Activated gamma-delta T cell (primary cell): ENCODE data around the gene CSNK2B.

Source experiments
- DNase-seq: peaks from one replicate; lab custom pipeline; 2025; lab: John Stamatoyannopoulos, UW

The CSNK2B gene

GRCh38 chr6:31636698-31637596 is 28.9 kb upstream of the CSNK2B start:
- no peak for DNase-seq

DNA sequence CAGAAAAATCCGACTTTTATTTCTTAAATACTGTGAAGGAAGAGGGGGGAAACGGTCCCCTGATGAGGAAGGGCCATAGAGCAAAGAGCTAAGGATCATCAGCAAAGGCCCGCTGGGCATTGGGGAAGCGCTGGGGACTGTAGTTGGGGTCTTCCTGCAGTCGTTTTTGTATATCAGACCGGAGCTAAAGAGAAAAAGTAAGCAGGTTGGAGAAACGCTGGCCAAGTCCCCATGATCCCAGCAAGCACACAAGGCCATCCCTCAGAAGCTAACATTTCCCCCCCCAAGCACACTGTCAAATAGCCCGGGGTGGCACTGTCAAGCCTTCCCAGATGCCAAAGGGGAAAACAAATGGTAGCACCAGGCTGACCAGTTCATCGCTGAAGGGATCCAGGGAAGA is 26.8 kb upstream of the CSNK2B start:
- DNase-seq, result no peak

DNA sequence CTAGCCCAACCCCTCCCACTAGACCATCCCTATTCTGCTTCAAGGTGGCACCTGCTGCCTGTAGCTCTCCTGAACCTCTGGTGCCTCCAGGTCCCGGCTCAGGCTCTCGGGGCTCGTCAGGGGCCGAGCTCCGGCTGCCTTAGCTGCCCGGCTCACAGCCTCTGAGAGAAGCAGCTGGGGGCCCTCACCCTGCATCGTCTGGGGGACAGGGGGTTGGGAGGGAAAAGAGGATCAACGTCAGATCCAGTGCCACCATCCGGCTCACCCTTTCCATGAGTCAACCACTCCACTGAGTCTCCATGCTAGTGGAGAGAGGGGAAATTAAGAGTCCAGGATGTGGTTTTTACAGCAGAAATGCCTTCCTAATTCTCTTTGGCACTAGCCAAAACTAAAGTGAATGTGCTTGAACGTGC is 26.4 kb upstream of the CSNK2B start:
- no peak for DNase-seq

DNA sequence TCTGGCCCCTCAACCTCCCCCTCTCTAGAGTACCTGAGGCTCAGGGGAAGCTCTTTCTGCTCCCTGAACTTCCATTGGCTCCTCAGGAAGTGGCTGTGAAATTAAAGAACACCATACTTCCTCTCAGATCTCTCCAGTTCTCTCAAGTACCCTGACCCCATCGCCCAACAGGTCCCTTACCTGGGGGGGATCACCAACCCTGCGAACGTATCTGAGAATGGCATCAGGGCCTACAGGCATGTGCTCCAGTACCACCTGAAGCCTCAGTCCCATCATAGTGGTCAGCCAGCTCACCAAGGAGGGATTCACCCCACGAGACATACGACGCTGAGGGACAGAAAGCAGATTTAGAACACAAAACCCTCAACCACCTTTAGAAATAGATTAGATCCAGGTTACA is 25.3 kb upstream of the CSNK2B start:
- no peak for DNase-seq

DNA sequence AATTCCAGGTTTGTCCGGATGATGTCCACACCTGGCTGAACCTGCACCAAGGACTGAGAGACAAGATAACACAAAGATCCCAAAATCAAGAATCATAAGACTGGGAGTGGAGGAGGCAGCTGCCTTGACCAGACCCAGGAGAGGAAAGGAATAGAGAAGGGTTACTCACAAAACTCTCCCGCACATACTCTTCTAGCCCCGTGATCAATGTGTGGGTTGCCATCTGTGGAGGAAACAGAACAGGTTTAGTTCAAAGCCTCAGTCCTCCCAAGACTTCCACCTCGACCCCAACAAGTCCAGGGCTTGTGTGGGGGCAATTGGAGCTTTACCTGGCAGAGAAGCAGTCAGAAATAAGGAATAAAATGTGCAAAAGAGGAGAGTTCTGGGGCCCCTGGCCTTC is 24.5 kb upstream of the CSNK2B start:
- no peak for DNase-seq

GRCh38 chr6:31642798-31643570 is 22.9 kb upstream of the CSNK2B start:
- DNase-seq, result no peak

DNA sequence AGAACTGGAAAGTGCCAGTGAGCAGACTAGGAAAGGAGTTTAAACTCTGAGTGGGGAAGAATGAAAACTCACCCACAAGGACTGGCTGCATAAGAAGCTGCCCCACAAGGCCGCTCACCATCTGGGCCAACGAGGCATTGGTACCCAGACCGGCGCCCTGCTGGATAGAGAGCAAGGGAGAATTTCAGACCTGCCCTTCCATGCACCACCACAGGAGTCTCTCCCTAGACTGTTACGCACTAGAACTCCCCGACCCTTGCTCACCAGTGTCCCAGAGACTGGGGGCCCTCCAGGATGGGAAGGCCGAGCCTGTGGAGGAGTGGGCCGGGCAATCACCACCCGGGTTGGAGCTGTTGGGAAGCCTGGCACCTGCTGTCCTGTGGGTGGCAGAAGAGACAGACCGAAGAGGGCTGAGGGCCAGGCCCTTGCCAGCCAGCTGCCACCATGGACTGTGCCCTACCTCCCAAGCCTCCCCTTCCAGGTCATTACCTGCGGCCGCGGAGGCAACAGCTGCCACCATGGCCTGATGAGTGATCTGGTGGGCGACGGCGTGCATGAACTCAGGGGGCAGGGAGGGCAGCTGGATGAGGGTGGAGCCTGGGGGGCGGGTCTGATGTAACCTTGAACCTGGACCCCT is 21.9 kb upstream of the CSNK2B start:
- no peak for DNase-seq

GRCh38 chr6:31645325-31645724 is 20.6 kb upstream of the CSNK2B start:
- no peak for DNase-seq

GRCh38 chr6:31651602-31652191 is 14.2 kb upstream of the CSNK2B start:
- DNase-seq, result no peak

DNA sequence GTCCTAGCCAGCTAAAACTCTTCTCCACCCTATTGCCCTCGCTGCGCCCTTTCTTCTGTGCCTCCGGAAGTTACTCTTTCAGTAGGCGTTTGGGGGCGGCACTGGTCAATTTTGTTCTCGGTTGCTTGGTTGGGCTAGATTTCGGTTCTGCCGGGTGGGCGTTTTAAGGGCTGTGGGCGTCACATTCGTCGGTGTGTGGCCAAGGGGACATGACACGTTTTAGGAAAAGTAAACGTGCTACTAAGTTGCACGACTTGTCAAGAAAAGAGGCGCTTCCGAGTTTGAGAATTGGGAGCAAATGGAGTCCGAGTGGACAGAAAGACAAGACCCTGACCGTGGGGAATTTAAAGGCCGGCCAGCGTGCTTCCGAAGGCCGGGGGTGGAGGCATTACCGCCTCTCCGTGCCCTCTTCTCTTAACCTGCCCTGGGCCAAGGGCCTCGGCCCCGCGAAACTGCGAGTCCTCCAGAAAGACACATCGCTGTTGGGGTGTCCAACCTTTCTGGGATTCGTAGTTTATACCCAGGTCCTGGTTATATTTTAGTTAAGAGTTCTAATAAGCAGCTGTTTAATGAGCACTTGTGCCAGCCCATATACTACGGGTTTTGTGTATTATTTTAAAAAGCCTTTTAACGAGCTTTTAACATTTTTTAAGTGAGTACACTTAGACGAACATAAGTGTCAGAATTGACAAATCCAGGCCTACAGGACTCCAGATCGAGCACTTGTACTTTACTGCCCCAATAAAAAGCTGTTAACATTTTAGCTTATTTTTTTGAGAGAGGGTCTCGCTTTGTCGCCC is 12.8 kb upstream of the CSNK2B start:
- DNase-seq, result no peak

DNA sequence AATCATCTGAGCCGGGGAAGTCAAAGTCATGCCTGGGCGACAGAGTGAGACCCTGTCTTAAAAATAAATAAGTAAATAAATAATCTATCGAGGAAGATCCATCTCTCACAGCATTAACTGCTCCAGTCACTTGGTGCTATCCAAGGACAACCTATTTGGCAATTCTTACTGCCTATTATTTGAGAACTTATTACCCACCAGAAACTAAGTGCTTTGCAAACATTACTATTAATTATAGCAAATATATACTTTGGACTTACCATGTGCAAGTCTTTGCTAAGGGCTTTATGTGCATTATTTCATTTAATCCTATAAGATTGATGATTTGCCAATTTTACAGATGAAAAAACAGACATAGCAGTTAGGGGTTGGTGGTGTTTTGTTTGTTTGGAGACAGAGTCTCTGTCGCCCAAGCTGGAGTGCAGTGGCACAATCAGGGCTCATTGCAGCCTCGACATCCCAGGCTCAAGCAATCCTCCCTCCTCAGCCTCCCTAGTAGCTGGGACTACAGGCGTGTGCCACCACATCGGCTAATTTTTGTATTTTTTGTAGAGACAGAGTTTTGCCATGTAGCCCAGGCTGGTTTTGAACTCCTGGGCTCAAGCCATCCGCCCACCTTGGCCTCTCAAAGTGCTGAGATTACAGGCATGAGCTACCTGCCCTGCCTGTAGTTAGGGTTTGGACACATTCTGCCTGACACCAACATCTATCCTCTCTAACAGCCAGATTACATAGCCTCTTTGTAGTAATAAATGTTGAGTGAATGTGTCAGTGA is 11.1 kb upstream of the CSNK2B start:
- no peak for DNase-seq

DNA sequence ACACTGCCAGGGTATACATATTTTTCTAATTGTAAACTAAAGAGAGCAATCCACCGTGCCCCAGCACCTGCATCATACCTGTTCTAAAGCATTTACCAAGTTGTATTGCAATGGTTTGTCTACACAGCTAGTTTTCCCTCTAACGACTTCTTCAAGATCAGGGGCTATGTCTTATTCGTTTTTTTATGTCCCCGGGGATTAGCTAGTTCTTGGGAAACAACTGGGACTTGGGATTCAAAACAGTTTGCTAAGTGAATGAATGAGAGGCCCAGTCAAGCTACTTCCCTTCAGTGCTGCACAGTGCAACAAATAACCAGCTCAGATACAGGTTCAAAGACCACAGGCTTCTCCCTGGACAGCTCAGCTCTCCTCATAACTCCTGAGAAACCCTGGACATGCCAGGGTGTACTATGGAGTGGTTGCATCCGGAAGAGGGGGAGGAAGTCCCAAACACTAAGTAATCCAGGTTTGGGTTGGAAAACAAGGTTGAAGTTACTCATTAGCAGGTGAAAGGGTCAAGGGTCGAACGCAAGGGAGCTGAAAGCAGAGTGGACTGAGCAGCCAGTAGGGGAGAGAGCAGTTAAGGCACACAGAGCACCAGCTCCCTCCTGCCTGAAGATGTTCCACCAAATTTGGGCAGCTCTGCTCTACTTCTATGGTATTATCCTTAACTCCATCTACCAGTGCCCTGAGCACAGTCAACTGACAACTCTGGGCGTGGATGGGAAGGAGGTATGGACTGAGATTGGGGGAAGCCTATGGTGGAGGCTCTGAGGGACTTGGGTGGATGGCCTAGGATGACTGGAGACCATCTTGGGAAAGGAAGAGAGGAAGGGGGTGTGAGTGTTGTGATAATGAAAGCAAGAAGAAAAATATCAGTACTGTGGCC is 10.3 kb upstream of the CSNK2B start, which contains the start of gene APOM:
Gene APOM, plus strand, starts transcription at position 546 of the 889 bp plus-strand sequence. Its CDS starts 73 bp downstream, at position 619.
- DNase-seq, result no peak

DNA sequence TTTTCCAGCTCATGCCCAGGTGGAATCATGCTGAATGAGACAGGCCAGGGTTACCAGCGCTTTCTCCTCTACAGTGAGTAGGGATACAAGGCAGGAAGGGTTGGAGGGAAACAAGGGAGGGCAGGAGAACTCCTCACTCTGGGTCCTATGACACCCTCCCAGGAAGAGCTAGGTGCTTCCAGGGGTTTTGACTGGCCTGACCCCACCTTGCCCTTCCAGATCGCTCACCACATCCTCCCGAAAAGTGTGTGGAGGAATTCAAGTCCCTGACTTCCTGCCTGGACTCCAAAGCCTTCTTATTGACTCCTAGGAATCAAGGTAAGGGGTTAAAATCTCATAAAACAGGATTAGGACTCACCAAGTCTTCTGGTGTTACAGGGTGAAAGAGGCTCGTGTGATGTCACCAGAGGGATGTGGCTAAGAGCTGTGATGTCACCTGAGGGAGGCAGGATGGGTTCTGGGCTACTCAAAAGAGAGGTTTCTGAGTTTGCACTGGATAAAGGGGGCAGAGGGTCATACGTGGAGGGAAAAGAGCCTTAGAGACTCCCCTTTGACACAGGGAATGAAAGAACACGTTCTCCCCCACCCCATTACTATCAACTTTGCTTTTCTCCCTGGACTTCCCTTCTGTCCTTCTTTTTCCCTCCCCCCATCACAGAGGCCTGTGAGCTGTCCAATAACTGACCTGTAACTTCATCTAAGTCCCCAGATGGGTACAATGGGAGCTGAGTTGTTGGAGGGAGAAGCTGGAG is 8.3 kb upstream of the CSNK2B start:
- no peak for DNase-seq

DNA sequence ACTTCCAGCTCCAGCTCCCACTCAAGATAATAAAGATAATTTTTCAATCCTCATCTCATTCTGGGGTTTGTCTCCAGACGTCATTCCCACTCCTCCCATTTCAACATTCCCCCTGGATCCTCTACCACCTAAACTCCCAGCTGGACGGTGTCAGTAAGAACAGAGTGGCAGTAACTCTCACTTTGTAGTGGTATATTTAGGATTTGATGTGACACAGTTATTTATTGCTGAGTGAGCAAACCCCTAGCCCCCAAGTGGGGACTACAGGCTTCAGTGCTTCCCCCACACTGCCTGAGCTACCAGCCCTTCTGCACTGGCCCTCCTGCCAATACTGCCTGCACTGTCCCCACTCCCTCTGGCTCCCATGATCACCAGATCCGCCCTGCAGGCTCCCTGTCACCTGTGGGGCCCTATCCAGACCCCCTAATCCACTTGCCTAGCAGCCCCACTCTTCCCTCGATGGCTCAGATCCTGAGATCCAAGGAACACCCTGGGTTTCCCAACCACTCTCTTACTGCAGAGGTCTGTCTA is 7.7 kb upstream of the CSNK2B start:
- DNase-seq, result no peak

- DNase-seq, result no peak
Measured at GRCh38 chr6:31658983-31659648, 6.8 kb upstream of the CSNK2B start.

GRCh38 chr6:31659649-31660380 is 6.1 kb upstream of the CSNK2B start:
- no peak for DNase-seq
